ENCODE data around the gene ERCC6L2. TPM values are rescaled to one million over a fixed set of nuclear protein-coding genes. Genes with fewer than 3 reads are reported as not detected.

Gene ERCC6L2
- total RNA-seq, 3 donors from 2014 or later, result 32.4 to 69.4 (median 51.4) TPM

DNA sequence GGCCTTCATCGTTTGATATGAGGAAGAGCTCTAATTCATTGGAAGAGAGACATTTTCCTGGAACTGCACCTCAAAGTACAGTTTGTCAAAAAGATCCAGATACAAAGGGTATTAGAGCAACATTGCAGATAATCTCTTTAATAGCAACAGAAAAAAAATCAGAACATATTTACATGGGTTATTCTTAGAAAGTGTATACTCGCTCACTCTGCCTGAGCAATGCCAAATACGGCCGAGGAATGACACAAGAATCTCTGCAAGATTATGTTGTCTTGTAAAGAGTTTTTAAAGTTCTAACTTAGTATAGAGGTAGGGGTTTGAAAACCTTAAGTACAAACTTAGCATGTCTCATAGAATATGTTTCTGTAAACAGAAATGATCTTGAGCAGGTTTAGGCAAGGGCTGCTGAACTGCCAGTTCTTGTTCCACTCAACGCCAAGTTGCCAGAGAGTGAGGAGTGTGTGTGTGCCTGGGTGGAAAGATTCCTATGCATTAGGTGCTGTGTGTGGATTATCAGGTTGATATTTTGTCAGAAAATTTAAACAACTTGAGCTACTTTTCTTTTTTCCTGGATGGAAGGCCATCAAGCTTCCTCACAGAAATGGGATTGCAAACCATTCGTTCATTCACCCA, 41.8 kb upstream of the ERCC6L2 start:
- TF ChIP-seq, protein P1, sequence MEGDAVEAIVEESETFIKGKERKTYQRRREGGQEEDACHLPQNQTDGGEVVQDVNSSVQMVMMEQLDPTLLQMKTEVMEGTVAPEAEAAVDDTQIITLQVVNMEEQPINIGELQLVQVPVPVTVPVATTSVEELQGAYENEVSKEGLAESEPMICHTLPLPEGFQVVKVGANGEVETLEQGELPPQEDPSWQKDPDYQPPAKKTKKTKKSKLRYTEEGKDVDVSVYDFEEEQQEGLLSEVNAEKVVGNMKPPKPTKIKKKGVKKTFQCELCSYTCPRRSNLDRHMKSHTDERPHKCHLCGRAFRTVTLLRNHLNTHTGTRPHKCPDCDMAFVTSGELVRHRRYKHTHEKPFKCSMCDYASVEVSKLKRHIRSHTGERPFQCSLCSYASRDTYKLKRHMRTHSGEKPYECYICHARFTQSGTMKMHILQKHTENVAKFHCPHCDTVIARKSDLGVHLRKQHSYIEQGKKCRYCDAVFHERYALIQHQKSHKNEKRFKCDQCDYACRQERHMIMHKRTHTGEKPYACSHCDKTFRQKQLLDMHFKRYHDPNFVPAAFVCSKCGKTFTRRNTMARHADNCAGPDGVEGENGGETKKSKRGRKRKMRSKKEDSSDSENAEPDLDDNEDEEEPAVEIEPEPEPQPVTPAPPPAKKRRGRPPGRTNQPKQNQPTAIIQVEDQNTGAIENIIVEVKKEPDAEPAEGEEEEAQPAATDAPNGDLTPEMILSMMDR (IDR thresholded peaks at IDR 0.05), result no peak
- Histone ChIP-seq H3K4me3 (no peak overlapping the region), H3K9me3 (no peaks in the 10 kb centered on the region), H3K36me3 (ENCODE audit: low read depth) (no peaks in the 10 kb centered on the region), H3K4me1 (ENCODE audit: low read depth) (peaks cover 7% of the 10 kb centered on the region)
- intact Hi-C loops (cut with DNase I, micrococcal nuclease), result no loop called here
- no peak for ATAC-seq
- DNase-seq, result no peak

DNA sequence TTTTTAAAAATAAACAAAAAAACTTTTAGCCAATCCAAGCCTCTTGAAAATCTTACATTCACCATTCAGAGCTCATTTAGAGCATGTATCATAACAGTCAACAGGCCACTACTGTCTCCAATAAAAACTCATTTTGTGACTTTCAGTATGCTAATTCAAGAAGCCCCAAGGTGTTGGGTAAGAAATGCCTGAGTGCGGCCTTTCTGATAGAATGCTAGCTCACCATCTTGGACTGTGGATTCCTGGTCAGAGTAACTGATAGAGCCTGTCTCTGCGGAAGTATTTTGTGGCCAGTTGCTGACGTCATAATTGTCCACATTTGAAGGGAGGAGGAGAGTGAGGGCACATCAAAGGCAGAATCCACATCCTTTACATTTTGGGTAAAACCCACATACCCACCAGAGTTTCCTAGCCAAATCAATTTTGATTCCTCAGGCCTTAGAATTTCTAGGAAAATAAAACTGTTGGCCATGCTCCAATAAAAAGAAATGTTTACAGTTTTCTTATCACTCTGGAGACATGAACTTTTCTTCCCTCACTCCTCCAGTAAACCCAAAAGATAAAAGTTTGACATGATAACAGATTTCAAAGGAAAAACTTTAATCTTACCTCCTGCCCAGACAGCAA, 41.1 kb upstream of the ERCC6L2 start:
- peaks cover 7% of the 10 kb centered on the region for H3K4me1 ChIP-seq (ENCODE audit: low read depth)
- TF ChIP-seq, protein P1 (IDR thresholded peaks at IDR 0.05), result no peak

DNA sequence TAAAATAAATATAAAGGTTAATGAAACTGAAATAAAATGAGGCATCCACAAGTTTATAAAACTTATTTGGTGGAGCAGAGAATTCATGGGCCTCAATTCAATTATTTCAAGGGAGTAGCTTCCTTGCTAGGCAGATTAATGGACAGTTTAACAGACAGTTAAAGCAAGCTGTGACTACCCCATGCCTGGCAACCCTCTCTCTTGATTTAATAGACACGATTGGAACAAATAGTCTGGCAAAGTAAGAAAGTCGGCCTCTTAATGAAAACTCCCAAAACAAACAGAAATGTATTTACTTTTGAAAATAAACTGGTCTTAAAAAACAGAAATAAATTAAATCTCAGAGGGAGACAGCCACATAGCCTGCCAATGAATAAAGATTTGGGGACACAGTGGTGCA, 40.1 kb upstream of the ERCC6L2 start:
- Histone ChIP-seq H3K36me3 (ENCODE audit: low read depth) (no peaks in the 10 kb centered on the region), H3K4me1 (ENCODE audit: low read depth) (peaks cover 7% of the 10 kb centered on the region), H3K4me3 (no peak overlapping the region), H3K9me3 (no peaks in the 10 kb centered on the region)
- intact Hi-C loops (cut with DNase I, micrococcal nuclease), result no loop called here
- TF ChIP-seq, protein P1 (IDR thresholded peaks at IDR 0.05), result no peak
- ATAC-seq, result no peak
- DNase-seq, result no peak

More for the DNA sequence above, 41.1 kb upstream of the ERCC6L2 start:
- DNase-seq (no peak), ATAC-seq (no peak)
- no peak overlapping the region for H3K4me3 ChIP-seq
- intact Hi-C loops (cut with DNase I, micrococcal nuclease), result no loop called here
- no peaks in the 10 kb centered on the region for H3K36me3 ChIP-seq (ENCODE audit: low read depth)
- no peaks in the 10 kb centered on the region for H3K9me3 ChIP-seq

DNA sequence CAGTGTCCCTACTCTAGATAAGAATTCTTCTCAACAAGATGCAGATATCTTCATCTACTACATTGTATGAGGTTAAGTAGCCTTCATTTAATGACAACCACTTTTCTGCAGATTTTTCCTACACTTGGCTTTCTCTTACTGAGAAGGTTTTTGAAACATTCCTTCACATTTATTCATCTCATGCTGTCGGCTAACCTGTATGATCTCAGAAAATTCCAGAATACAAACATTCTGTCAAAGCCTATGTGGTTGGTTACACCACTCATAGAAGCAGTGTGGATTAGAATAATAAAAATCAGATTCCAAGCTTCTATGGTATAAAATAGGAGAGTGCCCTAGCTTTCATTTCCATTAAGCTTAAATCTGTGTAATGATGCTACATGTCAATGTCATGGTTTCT, 39.4 kb upstream of the ERCC6L2 start:
- H3K4me1 ChIP-seq (ENCODE audit: low read depth), result peaks cover 7% of the 10 kb centered on the region
- intact Hi-C loops (cut with DNase I, micrococcal nuclease), result no loop called here

DNA sequence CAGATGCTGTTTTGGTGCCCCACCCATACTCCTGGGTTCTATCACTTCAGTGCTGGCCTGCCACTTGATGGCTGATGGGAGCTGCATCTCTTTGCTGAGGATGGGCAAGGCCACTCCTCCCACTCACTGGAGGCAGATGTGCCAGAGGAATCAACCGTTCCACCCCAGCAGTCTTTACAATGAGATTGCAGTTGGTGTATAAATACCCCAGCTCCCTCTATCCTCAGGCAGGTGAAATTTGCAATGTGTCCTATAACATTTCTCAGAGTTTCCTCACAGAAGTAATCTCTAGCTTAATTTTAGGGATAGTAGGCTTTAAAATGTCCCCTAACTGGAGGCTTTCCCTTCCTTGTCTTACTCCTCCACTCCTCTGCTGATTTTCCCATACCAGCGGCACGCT, 36.5 kb upstream of the ERCC6L2 start:
- Histone ChIP-seq H3K4me3 (no peak overlapping the region), H3K9me3 (no peaks in the 10 kb centered on the region), H3K4me1 (ENCODE audit: low read depth) (no peaks in the 10 kb centered on the region), H3K36me3 (ENCODE audit: low read depth) (no peaks in the 10 kb centered on the region)
- TF ChIP-seq, protein P1 (IDR thresholded peaks at IDR 0.05), result no peak
- ATAC-seq, result no peak
- no peak for DNase-seq
- intact Hi-C loops (cut with DNase I, micrococcal nuclease), result no loop called here

More for the DNA sequence above, 39.4 kb upstream of the ERCC6L2 start:
- ATAC-seq (no peak), DNase-seq (no peak)
- Histone ChIP-seq H3K36me3 (ENCODE audit: low read depth) (no peaks in the 10 kb centered on the region), H3K9me3 (no peaks in the 10 kb centered on the region), H3K4me3 (no peak overlapping the region)
- TF ChIP-seq, protein P1 (IDR thresholded peaks at IDR 0.05), result no peak

Data from mucosa of descending colon (tissue), 3 donors.